Aorta (tissue), 5 donors: Measurements from ENCODE around the gene WSCD2. TPM values are rescaled to one million over a fixed set of nuclear protein-coding genes. Genes with fewer than 3 reads are reported as not detected.

Source experiments
- ATAC-seq: fragments of 200-7000 bp; cut with Tn5 transposase; one replicate; pipeline ENCODE4 v1.9.1; 2022; ENCODE audit warnings: moderate library complexity; ENCODE audit not compliant: low FRiP score
- DNase-seq, 2 donors: peaks; one replicate each; pipeline ENCODE4 v3.0.0-alpha.2; 2020
- H3K27ac ChIP-seq, 2 donors: one replicate each; pipeline ENCODE4 v1.5.1; 2013; ENCODE audit warnings: low read length in 2 of 2, mild to moderate bottlenecking in 2 of 2, moderate library complexity in 2 of 2, control low read depth in 1 of 2, inconsistent platforms in 1 of 2, low read depth in 1 of 2
- H3K27me3 ChIP-seq, 2 donors: one replicate each; pipeline ENCODE4 v1.6.1; 2013; ENCODE audit warnings: control low read depth in 1 of 2, low read length in 1 of 2, mild to moderate bottlenecking in 1 of 2, moderate library complexity in 1 of 2; ENCODE audit not compliant: insufficient read depth in 2 of 2, control insufficient read depth in 1 of 2
- H3K36me3 ChIP-seq, 2 donors: one replicate each; pipeline ENCODE4 v1.6.1; 2013; ENCODE audit warnings: control low read depth in 1 of 2, low read length in 1 of 2, mild to moderate bottlenecking in 1 of 2; ENCODE audit not compliant: insufficient read depth in 2 of 2, control insufficient read depth in 1 of 2
- H3K4me1 ChIP-seq, 2 donors: one replicate each; pipeline ENCODE4 v1.6.1; 2013; ENCODE audit warnings: low read length in 2 of 2, control low read depth in 1 of 2, mild to moderate bottlenecking in 1 of 2, moderate library complexity in 1 of 2; ENCODE audit not compliant: insufficient read depth in 2 of 2, control insufficient read depth in 1 of 2
- H3K4me3 ChIP-seq, 2 donors: one replicate each; pipeline ENCODE4 v1.5.1; 2013; ENCODE audit warnings: low read length in 2 of 2, control low read depth in 1 of 2, mild to moderate bottlenecking in 1 of 2
- H3K9me3 ChIP-seq: one replicate; pipeline ENCODE4 v1.6.1; 2013; ENCODE audit warnings: mild to moderate bottlenecking, low read length; ENCODE audit not compliant: control insufficient read depth
- WGBS, 2 donors: extraction: QIAGEN DNeasy Blood & Tissue Kit; methylation state at CpG; one replicate each; pipeline ENCODE4 v1.1.7; 2013; 5-methylcytosine and 5-hydroxymethylcytosine counted together
- intact Hi-C, 2 donors: fragments of 100-400 bp; cut with DNase I; formaldehyde crosslinking; loops; one replicate each; pipeline versions ENCODE4 v1.14.2 to v1.15.0; 2022
- polyA plus RNA-seq, 2 donors: library from polyadenylated mRNA; stranded (reverse); fragments of 200-250 nt; gene quantifications; one replicate each; pipeline ENCODE4 v1.2.3, GENCODE V29; 2013
- total RNA-seq, 2 donors: library from RNA; stranded (reverse); fragmentation: NEBNext Ultra II Directional; extraction: Animal tissue kit (Norgen Biotek cat#: 25700); gene quantifications; one replicate each; pipeline ENCODE4 v1.2.1, GENCODE V29; 2021
- donor health status: healthy with polysubstance abuse.
- donor health status: Bipolar disorder and iron deficiency.
- donor health status: DM: no; HTN: no; CAD: no.
- donor health status: DM: no; HTN: no; CAD: no.
- donor health status: DM: yes; HTN: yes; CAD: no.

Gene WSCD2
- total and polyA plus RNA-seq, 4 donors: 0.75 to 9.7 (median 5.6) TPM; not detected in 1

GRCh38 chr12:108228746-108229145 is 99.7 kb downstream of the WSCD2 start:
- no peak for ATAC-seq
- intact Hi-C loops: no loop called here
- WGBS, 2 donors: 65 to 78% methylated on average over 4 of the region's 4 CpGs
- Histone ChIP-seq H3K36me3 (no peaks in the 10 kb centered on the region), H3K4me3 (no peak overlapping the region), H3K9me3 (no peaks in the 10 kb centered on the region), H3K4me1 (no peaks in the 10 kb centered on the region), H3K27me3 (no peaks in the 10 kb centered on the region), H3K27ac (no peak overlapping the region)
- no peak for DNase-seq

- no peak for ATAC-seq
- no peak overlapping the region for H3K27ac ChIP-seq
- no peaks in the 10 kb centered on the region for H3K27me3 ChIP-seq
- DNase-seq: no peak
- no peaks in the 10 kb centered on the region for H3K36me3 ChIP-seq
- H3K9me3 ChIP-seq: no peaks in the 10 kb centered on the region
- no peaks in the 10 kb centered on the region for H3K4me1 ChIP-seq
- H3K4me3 ChIP-seq: no peak overlapping the region
- intact Hi-C loops: loop anchor here in 1 of 2 donors (5.0 kb wide), 1 partner anchor 226 kb away; no protein-coding TSS in a partner anchor
- 43 to 45% methylated on average over 3 of the region's 3 CpGs for WGBS, 2 donors
Measured at GRCh38 chr12:108231109-108231905, 102.2 kb downstream of the WSCD2 start.

- WGBS, 2 donors: 91 to 92% methylated on average over 6 of the region's 6 CpGs
Measured at GRCh38 chr12:108231909-108232434, 102.9 kb downstream of the WSCD2 start.

GRCh38 chr12:108232565-108232964 is 103.5 kb downstream of the WSCD2 start:
- DNase-seq (no peak), ATAC-seq (no peak)
- H3K4me1 ChIP-seq: no peaks in the 10 kb centered on the region
- H3K27me3 ChIP-seq: no peaks in the 10 kb centered on the region
- no peaks in the 10 kb centered on the region for H3K9me3 ChIP-seq
- no peak overlapping the region for H3K27ac ChIP-seq
- WGBS, 2 donors: 19 to 30% methylated on average over 6 of the region's 6 CpGs
- no peak overlapping the region for H3K4me3 ChIP-seq
- H3K36me3 ChIP-seq: no peaks in the 10 kb centered on the region
- intact Hi-C loops: loop anchor here in 1 of 2 donors (5.0 kb wide), 1 partner anchor 225 kb away; no protein-coding TSS in a partner anchor

More at GRCh38 chr12:108231909-108232434, 102.9 kb downstream of the WSCD2 start:
- DNase-seq (no peak), ATAC-seq (no peak)
- Histone ChIP-seq H3K4me1 (no peaks in the 10 kb centered on the region), H3K27me3 (no peaks in the 10 kb centered on the region), H3K27ac (no peak overlapping the region), H3K4me3 (no peak overlapping the region), H3K36me3 (no peaks in the 10 kb centered on the region), H3K9me3 (no peaks in the 10 kb centered on the region)
- intact Hi-C loops: loop anchor here in 1 of 2 donors (5.0 kb wide), 1 partner anchor 225 kb away; no protein-coding TSS in a partner anchor

- ATAC-seq: peak; percentile 55
- Histone ChIP-seq H3K27me3 (no peaks in the 10 kb centered on the region), H3K4me1 (no peaks in the 10 kb centered on the region), H3K9me3 (no peaks in the 10 kb centered on the region), H3K36me3 (no peaks in the 10 kb centered on the region), H3K4me3 (no peak overlapping the region), H3K27ac (no peak overlapping the region)
- peak in 1 of 2 donors; percentile 61 for DNase-seq
- WGBS, 2 donors: 2 to 14% methylated on average over 6 of the region's 6 CpGs
- intact Hi-C loops: loop anchor here (1.0 to 5.0 kb wide), 3 partner anchors 223 to 277 kb away; no protein-coding TSS in a partner anchor
Measured at GRCh38 chr12:108234158-108234557, 105.1 kb downstream of the WSCD2 start.

GRCh38 chr12:108235197-108235984 is 106.3 kb downstream of the WSCD2 start:
- ATAC-seq: no peak
- Histone ChIP-seq H3K27me3 (no peaks in the 10 kb centered on the region), H3K4me1 (no peaks in the 10 kb centered on the region), H3K4me3 (no peak overlapping the region), H3K27ac (no peak overlapping the region), H3K9me3 (no peaks in the 10 kb centered on the region), H3K36me3 (no peaks in the 10 kb centered on the region)
- 73 to 78% methylated on average over 5 of the region's 5 CpGs for WGBS, 2 donors
- DNase-seq: no peak
- intact Hi-C loops: loop anchor here in 1 of 2 donors (2.0 kb wide), 1 partner anchor 275 kb away; no protein-coding TSS in a partner anchor

GRCh38 chr12:108235985-108236263 is 106.8 kb downstream of the WSCD2 start:
- H3K36me3 ChIP-seq: no peaks in the 10 kb centered on the region
- H3K27ac ChIP-seq: no peak overlapping the region
- no peaks in the 10 kb centered on the region for H3K4me1 ChIP-seq
- H3K27me3 ChIP-seq: no peaks in the 10 kb centered on the region
- intact Hi-C loops: loop anchor here in 1 of 2 donors (2.0 kb wide), 1 partner anchor 275 kb away; no protein-coding TSS in a partner anchor
- DNase-seq (no peak), ATAC-seq (no peak)
- 81 to 84% methylated on average over 3 of the region's 3 CpGs for WGBS, 2 donors
- no peak overlapping the region for H3K4me3 ChIP-seq
- no peaks in the 10 kb centered on the region for H3K9me3 ChIP-seq

- DNase-seq (no peak), ATAC-seq (no peak)
- no peaks in the 10 kb centered on the region for H3K9me3 ChIP-seq
- no peak overlapping the region for H3K4me3 ChIP-seq
- intact Hi-C loops: no loop called here
- H3K4me1 ChIP-seq: no peaks in the 10 kb centered on the region
- H3K36me3 ChIP-seq: no peaks in the 10 kb centered on the region
- no peaks in the 10 kb centered on the region for H3K27me3 ChIP-seq
- H3K27ac ChIP-seq: no peak overlapping the region
- WGBS, 2 donors: 100% methylated on average over 1 of the region's 1 CpG
Measured at GRCh38 chr12:108236366-108236765, 107.3 kb downstream of the WSCD2 start.
